ENCODE results near the gene SLC46A3.

DNA sequence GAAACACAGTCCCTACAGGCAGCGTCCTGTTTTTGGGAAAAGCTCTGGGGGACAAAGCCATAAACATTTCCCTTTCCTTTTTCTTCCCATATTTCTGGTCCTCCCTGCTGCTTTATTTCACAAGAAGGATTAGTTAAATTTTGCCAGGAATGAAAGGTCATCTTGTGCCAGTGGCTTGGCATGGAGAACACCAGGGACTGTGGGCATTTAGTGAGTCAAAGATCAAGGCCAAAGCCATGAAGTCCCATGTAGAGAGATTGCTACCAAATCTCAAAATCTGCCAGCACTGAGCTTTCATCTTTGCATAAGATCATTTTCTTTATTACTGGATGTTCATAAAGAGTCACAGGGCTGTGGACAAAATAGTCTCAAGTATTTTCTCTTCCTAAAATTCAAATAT lies 29.1 kb upstream of the SLC46A3 start:
- TF ChIP-seq ZNF274 (CRISPR knock-in tag; IDR thresholded peaks at IDR 0.05) (no peak), SMAD3 (CRISPR knock-in tag; IDR thresholded peaks at IDR 0.05) (no peak)
- TF ChIP-seq, protein P1, sequence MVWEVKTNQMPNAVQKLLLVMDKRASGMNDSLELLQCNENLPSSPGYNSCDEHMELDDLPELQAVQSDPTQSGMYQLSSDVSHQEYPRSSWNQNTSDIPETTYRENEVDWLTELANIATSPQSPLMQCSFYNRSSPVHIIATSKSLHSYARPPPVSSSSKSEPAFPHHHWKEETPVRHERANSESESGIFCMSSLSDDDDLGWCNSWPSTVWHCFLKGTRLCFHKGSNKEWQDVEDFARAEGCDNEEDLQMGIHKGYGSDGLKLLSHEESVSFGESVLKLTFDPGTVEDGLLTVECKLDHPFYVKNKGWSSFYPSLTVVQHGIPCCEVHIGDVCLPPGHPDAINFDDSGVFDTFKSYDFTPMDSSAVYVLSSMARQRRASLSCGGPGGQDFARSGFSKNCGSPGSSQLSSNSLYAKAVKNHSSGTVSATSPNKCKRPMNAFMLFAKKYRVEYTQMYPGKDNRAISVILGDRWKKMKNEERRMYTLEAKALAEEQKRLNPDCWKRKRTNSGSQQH (CRISPR knock-in tag; IDR thresholded peaks at IDR 0.05; ENCODE audit: low read depth): no peak
